ENCODE results near the gene OR6C70. TPM values are rescaled to one million over a fixed set of nuclear protein-coding genes. Genes with fewer than 3 reads are reported as not detected.
"Not testable (repeated sequence)": the region's sequence is repeated elsewhere in the genome, so short reads cannot be mapped to it uniquely, and the experiment has no call there.

OR6C70 gene
- total and polyA plus RNA-seq, 2 donors (not counting 1 experiment from before 2014, with no cell fraction given): not detected

DNA sequence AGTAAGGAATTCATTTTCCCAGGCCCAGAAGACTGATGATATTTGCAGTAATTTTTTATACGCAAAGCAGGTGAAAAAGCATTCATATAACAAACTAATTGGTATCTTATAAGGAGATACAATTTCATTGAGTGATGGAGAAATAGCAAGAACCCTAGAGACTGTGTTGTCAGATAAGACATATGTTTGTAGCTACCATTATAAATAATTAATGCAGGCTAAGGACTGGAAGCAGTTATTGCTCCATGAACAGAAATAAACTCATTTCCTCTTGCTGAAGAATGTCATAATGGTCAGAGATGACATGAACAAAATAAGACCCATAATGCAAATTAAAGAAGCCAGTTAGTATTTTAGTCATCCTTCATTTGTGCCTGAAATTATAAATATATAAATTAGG is 24.6 kb downstream of the OR6C70 start:
- peaks cover 0 to 8% (median 1%) of the 10 kb centered on the region in 3 donors for H3K9me3 ChIP-seq (ENCODE audit: control extremely low read depth in 1 of 3, control insufficient read depth in 2 of 3, insufficient read depth in 1 of 3, low read length in 2 of 3)
- no peaks in the 10 kb centered on the region for H4K20me1 ChIP-seq (ENCODE audit: control insufficient read depth, insufficient read depth, low read length, poor library complexity, severe bottlenecking)
- WGBS (ENCODE audit: insufficient coverage): no CpG with 5 or more reads among the region's 1 CpG
- no peak overlapping the region for H2AFZ ChIP-seq (ENCODE audit: insufficient read depth, low read depth, low read length, poor library complexity, severe bottlenecking)
- peaks cover 8% of the 10 kb centered on the region for H3K4me1 Mint-ChIP-seq
- TF ChIP-seq EZH2 (IDR thresholded peaks at IDR 0.05; ENCODE audit: borderline replicate concordance, insufficient read depth, low read depth, low read length, poor library complexity, severe bottlenecking): no peak
- TF ChIP-seq, protein P1, sequence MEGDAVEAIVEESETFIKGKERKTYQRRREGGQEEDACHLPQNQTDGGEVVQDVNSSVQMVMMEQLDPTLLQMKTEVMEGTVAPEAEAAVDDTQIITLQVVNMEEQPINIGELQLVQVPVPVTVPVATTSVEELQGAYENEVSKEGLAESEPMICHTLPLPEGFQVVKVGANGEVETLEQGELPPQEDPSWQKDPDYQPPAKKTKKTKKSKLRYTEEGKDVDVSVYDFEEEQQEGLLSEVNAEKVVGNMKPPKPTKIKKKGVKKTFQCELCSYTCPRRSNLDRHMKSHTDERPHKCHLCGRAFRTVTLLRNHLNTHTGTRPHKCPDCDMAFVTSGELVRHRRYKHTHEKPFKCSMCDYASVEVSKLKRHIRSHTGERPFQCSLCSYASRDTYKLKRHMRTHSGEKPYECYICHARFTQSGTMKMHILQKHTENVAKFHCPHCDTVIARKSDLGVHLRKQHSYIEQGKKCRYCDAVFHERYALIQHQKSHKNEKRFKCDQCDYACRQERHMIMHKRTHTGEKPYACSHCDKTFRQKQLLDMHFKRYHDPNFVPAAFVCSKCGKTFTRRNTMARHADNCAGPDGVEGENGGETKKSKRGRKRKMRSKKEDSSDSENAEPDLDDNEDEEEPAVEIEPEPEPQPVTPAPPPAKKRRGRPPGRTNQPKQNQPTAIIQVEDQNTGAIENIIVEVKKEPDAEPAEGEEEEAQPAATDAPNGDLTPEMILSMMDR (IDR thresholded peaks at IDR 0.05): no peak
- no peaks in the 10 kb centered on the region for H3K36me3 ChIP-seq (replicated peaks in 1 of 2; ENCODE audit: control extremely low read depth in 1 of 2, control insufficient read depth in 1 of 2, extremely low read depth in 1 of 2, insufficient read depth in 2 of 2, low read length in 1 of 2)
- no peak overlapping the region for H3K4me2 ChIP-seq (replicated peaks; ENCODE audit: low read depth, low read length, poor library complexity, severe bottlenecking)
- no peak overlapping the region for H3K4me3 ChIP-seq (ENCODE audit: control extremely low read depth in 1 of 5, extremely low read depth in 1 of 5, insufficient read depth in 1 of 5, low read depth in 2 of 5, low read length in 4 of 5)
- no peaks in the 10 kb centered on the region for H3K27me3 ChIP-seq (replicated peaks in 1 of 4; ENCODE audit: control extremely low read depth in 1 of 4, control insufficient read depth in 3 of 4, insufficient read depth in 4 of 4, low read length in 3 of 4)
- intact Hi-C loops (cut with micrococcal nuclease): no loop called here
- no peak overlapping the region for H3K27ac Mint-ChIP-seq
- ATAC-seq (ENCODE audit: low read depth) (no peak), DNase-seq (no peak)
- POLR2A ChIA-PET: no interaction called here
- peaks cover 0 to 3% of the 10 kb centered on the region in 2 donors for H3K4me1 ChIP-seq (ENCODE audit: control insufficient read depth in 2 of 2, insufficient read depth in 2 of 2, low read length in 2 of 2)
- no peak overlapping the region for H3K4me3 Mint-ChIP-seq
- no peak overlapping the region for H3K27ac ChIP-seq (ENCODE audit: low read length in 2 of 2)
- CTCF ChIA-PET: no interaction called here
- no peak overlapping the region for H3K9ac ChIP-seq (ENCODE audit: low read length)
- peaks cover 1% of the 10 kb centered on the region for H3K27me3 Mint-ChIP-seq
- H3K9me3 Mint-ChIP-seq (ENCODE audit: insufficient read depth): peaks cover under 1% of the 10 kb centered on the region
- no peaks in the 10 kb centered on the region for H3K79me2 ChIP-seq (ENCODE audit: control insufficient read depth, insufficient read depth, low read length)

DNA sequence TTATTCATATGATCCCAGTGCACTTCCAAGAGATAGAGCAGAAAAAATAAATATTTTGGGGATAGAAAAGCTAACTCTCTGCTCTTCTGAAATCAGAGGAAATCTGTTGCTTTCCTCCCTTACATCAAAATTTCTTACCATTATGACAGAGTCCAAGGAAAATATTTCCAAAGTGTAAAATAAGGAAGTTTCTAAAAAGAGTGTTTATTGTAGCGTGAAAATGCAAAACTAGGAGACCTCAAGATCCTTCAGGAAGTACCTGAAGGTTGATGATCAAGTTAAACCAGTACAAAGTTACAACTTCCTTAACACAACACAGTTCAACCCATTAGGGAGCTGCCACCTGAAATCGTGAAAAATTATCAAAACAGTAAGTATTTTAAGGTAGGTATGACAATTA is 26.2 kb downstream of the OR6C70 start, which contains the start of gene OR6C2:
Gene OR6C2 (plus strand): TSS at position 301 of the 400 bp plus-strand sequence. CDS start 8,138 bp downstream, outside the sequence.
- Mint-ChIP-seq H3K27ac (no peak within 1 kb of the TSS), H3K4me1 (peaks cover 8% of the 10 kb centered on the region), H3K4me3 (no peak within 1 kb of the TSS), H3K27me3 (peaks cover 3% of the 10 kb centered on the region), H3K9me3 (ENCODE audit: insufficient read depth) (peaks cover 11% of the 10 kb centered on the region)
- no peak within 1 kb of the TSS for H3K4me2 ChIP-seq (replicated peaks; ENCODE audit: low read depth, low read length, poor library complexity, severe bottlenecking)
- ChIA-PET POLR2A (no interaction called here), CTCF (no interaction called here)
- WGBS (ENCODE audit: insufficient coverage): no CpG with 5 or more reads among the region's 2 CpGs
- H3K4me3 ChIP-seq (ENCODE audit: control extremely low read depth in 1 of 5, extremely low read depth in 1 of 5, insufficient read depth in 1 of 5, low read depth in 2 of 5, low read length in 4 of 5): no peak within 1 kb of the TSS
- ATAC-seq (ENCODE audit: low read depth) (no peak), DNase-seq (no peak)
- intact Hi-C loops (cut with micrococcal nuclease): no loop called here
- peaks cover 0 to 3% of the 10 kb centered on the region in 2 donors for H3K4me1 ChIP-seq (ENCODE audit: control insufficient read depth in 2 of 2, insufficient read depth in 2 of 2, low read length in 2 of 2)
- no peaks in the 10 kb centered on the region for H3K36me3 ChIP-seq (replicated peaks in 1 of 2; ENCODE audit: control extremely low read depth in 1 of 2, control insufficient read depth in 1 of 2, extremely low read depth in 1 of 2, insufficient read depth in 2 of 2, low read length in 1 of 2)
- no peak within 1 kb of the TSS for H3K9ac ChIP-seq (ENCODE audit: low read length)
- peaks cover 0 to 11% (median 1%) of the 10 kb centered on the region in 3 donors for H3K9me3 ChIP-seq (ENCODE audit: control extremely low read depth in 1 of 3, control insufficient read depth in 2 of 3, insufficient read depth in 1 of 3, low read length in 2 of 3)
- TF ChIP-seq, protein P1 (IDR thresholded peaks at IDR 0.05): no peak
- no peak for TF ChIP-seq EZH2 (IDR thresholded peaks at IDR 0.05; ENCODE audit: borderline replicate concordance, insufficient read depth, low read depth, low read length, poor library complexity, severe bottlenecking)
- H3K79me2 ChIP-seq (ENCODE audit: control insufficient read depth, insufficient read depth, low read length): no peaks in the 10 kb centered on the region
- no peaks in the 10 kb centered on the region for H4K20me1 ChIP-seq (ENCODE audit: control insufficient read depth, insufficient read depth, low read length, poor library complexity, severe bottlenecking)
- H3K27ac ChIP-seq (ENCODE audit: low read length in 2 of 2): no peak within 1 kb of the TSS
- no peaks in the 10 kb centered on the region for H3K27me3 ChIP-seq (replicated peaks in 1 of 4; ENCODE audit: control extremely low read depth in 1 of 4, control insufficient read depth in 3 of 4, insufficient read depth in 4 of 4, low read length in 3 of 4)
- H2AFZ ChIP-seq (ENCODE audit: insufficient read depth, low read depth, low read length, poor library complexity, severe bottlenecking): no peak within 1 kb of the TSS

DNA sequence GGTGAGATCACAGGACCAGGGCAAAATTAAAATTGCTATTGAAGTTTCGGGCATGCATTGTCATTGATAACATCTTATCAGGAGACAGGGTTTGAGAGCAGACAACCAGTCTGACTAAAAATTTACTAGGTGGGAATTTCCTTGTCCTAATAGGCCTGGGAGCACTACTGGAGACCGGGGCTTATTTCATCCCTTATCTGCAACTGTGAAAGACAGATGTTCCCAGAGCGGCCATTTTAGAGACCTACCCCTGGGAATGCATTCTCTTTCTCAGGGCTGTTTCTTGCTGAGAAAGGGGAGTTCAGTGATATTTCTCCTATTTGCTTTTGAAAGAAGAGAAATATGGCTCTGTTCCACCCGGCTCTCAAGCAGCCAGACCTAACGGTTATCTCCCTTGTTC is 28.7 kb downstream of the OR6C70 start:
- POLR2A ChIA-PET: not testable (repeated sequence)

More for the DNA sequence above, 28.7 kb downstream of the OR6C70 start:
- 100% methylated on average over 2 of the region's 5 CpGs for WGBS (ENCODE audit: insufficient coverage)
- H3K4me2 ChIP-seq (replicated peaks; ENCODE audit: low read depth, low read length, poor library complexity, severe bottlenecking); H3K4me3 Mint-ChIP-seq; H3K27me3 ChIP-seq (replicated peaks in 1 of 4; ENCODE audit: control extremely low read depth in 1 of 4, control insufficient read depth in 3 of 4, insufficient read depth in 4 of 4, low read length in 3 of 4); H2AFZ ChIP-seq (ENCODE audit: insufficient read depth, low read depth, low read length, poor library complexity, severe bottlenecking); H3K79me2 ChIP-seq (ENCODE audit: control insufficient read depth, insufficient read depth, low read length); H3K36me3 ChIP-seq (replicated peaks in 1 of 2; ENCODE audit: control extremely low read depth in 1 of 2, control insufficient read depth in 1 of 2, extremely low read depth in 1 of 2, insufficient read depth in 2 of 2, low read length in 1 of 2); DNase-seq; H3K4me1 ChIP-seq (ENCODE audit: control insufficient read depth in 2 of 2, insufficient read depth in 2 of 2, low read length in 2 of 2); H3K4me1 Mint-ChIP-seq; H3K27ac ChIP-seq (ENCODE audit: low read length in 2 of 2); ATAC-seq (ENCODE audit: low read depth); CTCF ChIA-PET; H3K27ac Mint-ChIP-seq; H3K4me3 ChIP-seq (ENCODE audit: control extremely low read depth in 1 of 5, extremely low read depth in 1 of 5, insufficient read depth in 1 of 5, low read depth in 2 of 5, low read length in 4 of 5); H3K9ac ChIP-seq (ENCODE audit: low read length); H4K20me1 ChIP-seq (ENCODE audit: control insufficient read depth, insufficient read depth, low read length, poor library complexity, severe bottlenecking); H3K27me3 Mint-ChIP-seq; intact Hi-C loops (cut with micrococcal nuclease): not testable (repeated sequence)
- H3K9me3 Mint-ChIP-seq (ENCODE audit: insufficient read depth): peaks cover 11% of the 10 kb centered on the region
- peaks cover 0 to 11% (median 1%) of the 10 kb centered on the region in 3 donors for H3K9me3 ChIP-seq (ENCODE audit: control extremely low read depth in 1 of 3, control insufficient read depth in 2 of 3, insufficient read depth in 1 of 3, low read length in 2 of 3)
